ENCODE results near the gene RAPGEF4.

DNA sequence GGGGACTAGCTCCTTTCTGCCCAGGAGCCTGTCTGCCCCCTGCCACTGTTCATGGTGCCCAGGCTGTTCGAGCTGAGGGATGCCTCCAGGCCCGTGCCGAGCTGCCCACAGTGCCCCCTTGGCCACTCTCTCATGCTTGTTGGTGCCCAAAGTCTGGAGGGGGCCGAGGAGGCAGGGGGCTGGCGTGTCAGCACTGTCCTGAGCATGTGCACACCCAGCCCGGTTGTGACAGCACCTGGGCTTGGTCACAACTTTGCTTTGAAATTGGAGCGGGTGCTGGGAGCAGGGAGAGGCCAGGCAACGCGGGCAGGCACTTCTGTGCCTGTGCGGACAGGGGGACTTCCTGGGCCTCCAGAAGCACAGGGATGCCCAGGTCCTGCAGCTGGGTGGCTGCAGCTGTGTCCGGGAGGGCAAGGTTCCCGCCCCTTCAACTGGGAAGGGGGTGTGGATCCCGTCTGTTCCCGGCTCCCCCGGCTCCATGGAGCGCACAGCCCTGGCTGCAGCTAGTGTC, 22.2 kb upstream of the RAPGEF4 start:
- TF ChIP-seq POLR2AphosphoS5 (IDR thresholded peaks at IDR 0.05; ENCODE audit: borderline replicate concordance, low read depth, low read length) (no peak), EZH2 (IDR thresholded peaks at IDR 0.05) (no peak), FOXP2 (optimal IDR thresholded peaks at IDR 0.05; ENCODE audit: control extremely low read depth, extremely low read length, insufficient read depth) (no peak)

Data from SK-N-MC (cell line).